Liver (tissue), 9 donors: Measurements from ENCODE around the gene MSLN. TPM values are rescaled to one million over a fixed set of nuclear protein-coding genes. Genes with fewer than 3 reads are reported as not detected.

Experiments
- DNase-seq: peaks from one replicate; pipeline ENCODE4 v3.0.0-alpha.2; 2017; ENCODE audit warnings: low spot score
- H3K27ac ChIP-seq, 2 donors: one replicate each; pipeline ENCODE4 v1.7.0; 2013; ENCODE audit warnings: inconsistent platforms in 2 of 2, low read length in 2 of 2, control low read depth in 1 of 2, low read depth in 1 of 2, mild to moderate bottlenecking in 1 of 2
- H3K27me3 ChIP-seq, 4 donors: one replicate each; pipeline versions ENCODE4 v1.6.1 to v1.7.0; 2013; ENCODE audit warnings: low read length in 3 of 4, inconsistent platforms in 1 of 4, mild to moderate bottlenecking in 1 of 4, moderate library complexity in 1 of 4; ENCODE audit not compliant: control insufficient read depth in 4 of 4, insufficient read depth in 4 of 4
- H3K36me3 ChIP-seq, 4 donors: one replicate each; pipeline versions ENCODE4 v1.6.1 to v1.7.0; 2013; ENCODE audit warnings: low read length in 3 of 4, mild to moderate bottlenecking in 3 of 4, low read depth in 1 of 4, moderate library complexity in 1 of 4; ENCODE audit not compliant: control insufficient read depth in 4 of 4, insufficient read depth in 3 of 4
- H3K4me1 ChIP-seq, 4 donors: one replicate each; pipeline versions ENCODE4 v1.6.1 to v1.7.0; 2013; ENCODE audit warnings: low read length in 3 of 4, mild to moderate bottlenecking in 3 of 4, moderate library complexity in 1 of 4; ENCODE audit not compliant: control insufficient read depth in 4 of 4, insufficient read depth in 4 of 4
- H3K4me3 ChIP-seq, 3 donors: one replicate each; pipeline versions ENCODE4 v1.6.1 to v1.7.0; 2013; ENCODE audit warnings: low read length in 3 of 3, control low read depth in 1 of 3, low read depth in 1 of 3, mild to moderate bottlenecking in 1 of 3
- H3K9ac ChIP-seq, 2 donors: one replicate each; pipeline ENCODE4 v1.7.0; 2013; ENCODE audit warnings: low read length in 2 of 2, mild to moderate bottlenecking in 2 of 2, moderate library complexity in 2 of 2, control low read depth in 1 of 2, low read depth in 1 of 2
- H3K9me3 ChIP-seq, 4 donors: one replicate each; pipeline versions ENCODE4 v1.6.1 to v1.7.0; 2013; ENCODE audit warnings: low read length in 3 of 4; ENCODE audit not compliant: control insufficient read depth in 4 of 4
- EGR1 ChIP-seq, 2 donors: IDR thresholded peaks; 2 replicates each; pipeline ENCODE4 v1.6.1; 2016 to 2018; ENCODE audit warnings: antibody characterized with exemption in 2 of 2, low read depth in 2 of 2
- FOXA1 ChIP-seq: IDR thresholded peaks from 2 replicates; pipeline ENCODE4 v1.6.1; 2016; ENCODE audit warnings: antibody characterized with exemption
- GABPA ChIP-seq, 2 donors: IDR thresholded peaks in 1 of 2; conservative IDR thresholded peaks in 1 of 2; 2 replicates each; pipeline ENCODE4 v1.6.1; 2016; ENCODE audit warnings: antibody characterized with exemption in 2 of 2, mild to moderate bottlenecking in 1 of 2, moderate library complexity in 1 of 2
- HNF4A ChIP-seq, 2 donors: conservative IDR thresholded peaks; 2 replicates each; pipeline ENCODE4 v1.6.1; 2016; ENCODE audit warnings: antibody characterized with exemption in 2 of 2, mild to moderate bottlenecking in 2 of 2
- HNF4G ChIP-seq: IDR thresholded peaks from 2 replicates; pipeline ENCODE4 v1.6.1; 2016; ENCODE audit warnings: antibody characterized with exemption
- JUND ChIP-seq, 2 donors: IDR thresholded peaks; 2 replicates each; pipeline ENCODE4 v1.6.1; 2016; ENCODE audit warnings: antibody characterized with exemption in 2 of 2
- RXRA ChIP-seq, 2 donors: IDR thresholded peaks; 2 replicates each; pipeline ENCODE4 v1.6.1; 2017 to 2018; ENCODE audit warnings: antibody characterized with exemption in 2 of 2, mild to moderate bottlenecking in 1 of 2
- SP1 ChIP-seq: IDR thresholded peaks from 2 replicates; pipeline ENCODE4 v1.6.1; 2018; ENCODE audit warnings: antibody characterized with exemption, mild to moderate bottlenecking
- TAF1 ChIP-seq: conservative IDR thresholded peaks from 2 replicates; pipeline ENCODE4 v1.6.1; 2016; ENCODE audit warnings: antibody characterized with exemption, mild to moderate bottlenecking
- YY1 ChIP-seq: IDR thresholded peaks from 2 replicates; pipeline ENCODE4 v1.6.1; 2016; ENCODE audit warnings: antibody characterized with exemption, mild to moderate bottlenecking
- WGBS: extraction: QIAGEN DNeasy Blood & Tissue Kit; methylation state at CpG from one replicate; pipeline ENCODE4 v1.1.7; 2013; 5-methylcytosine and 5-hydroxymethylcytosine counted together
- polyA plus RNA-seq, 2 donors: library from polyadenylated mRNA; stranded (reverse) in 1 of 2; unstranded in 1 of 2; fragments of 200-250 nt in 1 of 2; fragments of >200 nt in 1 of 2; fragmentation: Nextera tagmentation in 1 of 2; extraction: Ambion mirVana in 1 of 2; gene quantifications; one replicate each; pipeline versions ENCODE4 v1.2.1 to v1.2.3, GENCODE V29; 2013 to 2015
- total RNA-seq, 2 donors: library from RNA; depleted of rRNA; stranded (reverse); fragments of >200 nt; gene quantifications; one replicate each; pipeline ENCODE4 v1.2.3, GENCODE V29; 2014
- TF ChIP-seq, protein P1 (sequence below): IDR thresholded peaks from 2 replicates; pipeline ENCODE4 v1.6.1; 2016; ENCODE audit warnings: antibody characterized with exemption
- TF ChIP-seq, protein P2 (sequence below): IDR thresholded peaks from 2 replicates; pipeline ENCODE4 v1.6.1; 2016; ENCODE audit warnings: antibody characterized with exemption, mild to moderate bottlenecking
- TF ChIP-seq, protein P3 (sequence below): fragments of 150-350 bp; IDR thresholded peaks from 2 replicates; pipeline ENCODE4 v1.5.1; 2017; ENCODE audit warnings: improper control_type of control experiment, low read depth, low read length; ENCODE audit not compliant: missing input control
- TF ChIP-seq, protein P4 (sequence below): IDR thresholded peaks from 2 replicates; pipeline ENCODE4 v1.6.1; 2016; ENCODE audit warnings: antibody characterized with exemption
- donor health status: healthy.
- donor health status: healthy.
- donor health status: healthy.
- donor health status: healthy.
- donor health status: healthy.

Gene MSLN
- total and polyA plus RNA-seq, 4 donors: 0.03 to 0.65 (median 0.08) TPM; not detected in 1

DNA sequence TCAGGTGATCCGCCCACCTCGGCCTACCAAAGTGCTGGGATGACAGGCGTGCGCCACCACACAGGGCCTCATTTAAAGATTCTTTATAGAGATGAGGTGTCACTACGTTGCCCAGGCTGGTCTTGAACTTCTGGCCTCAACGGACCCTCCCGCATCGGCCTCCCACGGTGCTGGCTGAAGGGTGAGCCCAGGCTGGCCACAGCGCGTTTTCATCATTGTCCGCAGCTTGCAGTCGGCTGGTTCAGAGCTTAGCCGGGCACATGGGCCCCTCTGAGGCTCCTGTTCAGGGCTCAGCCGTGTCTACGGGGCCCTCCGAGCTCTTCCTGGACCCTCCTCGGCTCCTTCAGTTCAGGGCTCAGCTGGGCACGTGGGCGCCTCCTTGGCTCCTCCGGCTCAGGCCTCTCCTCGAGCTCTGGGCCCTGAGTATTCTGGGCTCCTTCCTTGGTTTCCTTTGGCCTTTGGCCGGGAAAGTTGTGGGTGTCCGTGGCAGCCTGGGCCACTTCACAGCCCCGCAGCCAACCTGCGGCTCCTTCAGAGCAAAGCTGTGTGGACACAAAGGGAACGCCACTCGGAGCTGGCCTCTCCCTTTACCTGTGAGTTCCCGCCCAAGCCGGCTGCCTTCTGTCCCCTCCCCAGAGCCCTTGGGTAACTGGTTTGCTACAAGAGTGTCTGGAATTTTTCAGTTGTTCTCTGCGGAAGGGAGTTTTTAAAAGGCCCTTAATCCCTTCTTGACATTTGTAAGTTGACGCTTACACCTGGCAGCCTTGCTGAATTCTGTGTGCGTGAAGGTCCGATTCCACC, 1.2 kb upstream of the MSLN start (continued):
- TF ChIP-seq, protein P1, sequence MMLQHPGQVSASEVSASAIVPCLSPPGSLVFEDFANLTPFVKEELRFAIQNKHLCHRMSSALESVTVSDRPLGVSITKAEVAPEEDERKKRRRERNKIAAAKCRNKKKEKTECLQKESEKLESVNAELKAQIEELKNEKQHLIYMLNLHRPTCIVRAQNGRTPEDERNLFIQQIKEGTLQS: no peak

DNA sequence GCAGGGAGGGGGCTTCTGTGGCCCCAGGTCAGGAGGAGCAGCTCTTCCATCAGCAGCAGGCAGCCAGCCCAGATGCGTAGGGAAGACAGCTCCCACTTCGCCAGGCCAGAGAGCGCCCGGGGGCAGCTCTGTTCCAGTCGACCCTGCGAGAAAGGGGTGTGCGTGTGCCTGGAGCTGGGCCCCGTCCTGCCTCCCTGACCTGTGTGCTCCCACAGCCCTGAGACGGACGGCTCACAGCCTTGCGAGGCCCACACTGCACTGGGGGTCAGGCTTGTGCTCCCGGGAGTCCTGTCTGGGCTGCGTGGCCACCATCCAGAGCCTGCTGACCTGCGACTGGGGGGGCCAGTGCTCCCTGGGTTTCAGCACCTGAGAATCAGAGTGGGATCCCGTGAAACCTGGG, 469 bp upstream of the MSLN start:
- H3K4me3 ChIP-seq: no peak overlapping the region
- no peaks in the 10 kb centered on the region for H3K36me3 ChIP-seq
- H3K9me3 ChIP-seq: peaks cover 0 to 5% (median 0%) of the 10 kb centered on the region in 4 donors
- no peak overlapping the region for H3K27ac ChIP-seq
- DNase-seq: no peak
- TF ChIP-seq HNF4G (no peak), GABPA (IDR thresholded peaks at IDR 0.05 in 1 of 2, conservative IDR thresholded peaks at IDR 0.05 in 1 of 2) (no peak), SP1 (no peak), RXRA (IDR thresholded peaks at IDR 0.05) (no peak), TAF1 (no peak), YY1 (no peak), EGR1 (IDR thresholded peaks at IDR 0.05; ENCODE audit: low read depth in 2 of 2) (no peak), HNF4A (conservative IDR thresholded peaks at IDR 0.05) (no peak), JUND (IDR thresholded peaks at IDR 0.05) (no peak), FOXA1 (no peak)
- TF ChIP-seq, protein P2, sequence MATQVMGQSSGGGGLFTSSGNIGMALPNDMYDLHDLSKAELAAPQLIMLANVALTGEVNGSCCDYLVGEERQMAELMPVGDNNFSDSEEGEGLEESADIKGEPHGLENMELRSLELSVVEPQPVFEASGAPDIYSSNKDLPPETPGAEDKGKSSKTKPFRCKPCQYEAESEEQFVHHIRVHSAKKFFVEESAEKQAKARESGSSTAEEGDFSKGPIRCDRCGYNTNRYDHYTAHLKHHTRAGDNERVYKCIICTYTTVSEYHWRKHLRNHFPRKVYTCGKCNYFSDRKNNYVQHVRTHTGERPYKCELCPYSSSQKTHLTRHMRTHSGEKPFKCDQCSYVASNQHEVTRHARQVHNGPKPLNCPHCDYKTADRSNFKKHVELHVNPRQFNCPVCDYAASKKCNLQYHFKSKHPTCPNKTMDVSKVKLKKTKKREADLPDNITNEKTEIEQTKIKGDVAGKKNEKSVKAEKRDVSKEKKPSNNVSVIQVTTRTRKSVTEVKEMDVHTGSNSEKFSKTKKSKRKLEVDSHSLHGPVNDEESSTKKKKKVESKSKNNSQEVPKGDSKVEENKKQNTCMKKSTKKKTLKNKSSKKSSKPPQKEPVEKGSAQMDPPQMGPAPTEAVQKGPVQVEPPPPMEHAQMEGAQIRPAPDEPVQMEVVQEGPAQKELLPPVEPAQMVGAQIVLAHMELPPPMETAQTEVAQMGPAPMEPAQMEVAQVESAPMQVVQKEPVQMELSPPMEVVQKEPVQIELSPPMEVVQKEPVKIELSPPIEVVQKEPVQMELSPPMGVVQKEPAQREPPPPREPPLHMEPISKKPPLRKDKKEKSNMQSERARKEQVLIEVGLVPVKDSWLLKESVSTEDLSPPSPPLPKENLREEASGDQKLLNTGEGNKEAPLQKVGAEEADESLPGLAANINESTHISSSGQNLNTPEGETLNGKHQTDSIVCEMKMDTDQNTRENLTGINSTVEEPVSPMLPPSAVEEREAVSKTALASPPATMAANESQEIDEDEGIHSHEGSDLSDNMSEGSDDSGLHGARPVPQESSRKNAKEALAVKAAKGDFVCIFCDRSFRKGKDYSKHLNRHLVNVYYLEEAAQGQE: no peak
- TF ChIP-seq, protein P1: no peak
- TF ChIP-seq, protein P3, sequence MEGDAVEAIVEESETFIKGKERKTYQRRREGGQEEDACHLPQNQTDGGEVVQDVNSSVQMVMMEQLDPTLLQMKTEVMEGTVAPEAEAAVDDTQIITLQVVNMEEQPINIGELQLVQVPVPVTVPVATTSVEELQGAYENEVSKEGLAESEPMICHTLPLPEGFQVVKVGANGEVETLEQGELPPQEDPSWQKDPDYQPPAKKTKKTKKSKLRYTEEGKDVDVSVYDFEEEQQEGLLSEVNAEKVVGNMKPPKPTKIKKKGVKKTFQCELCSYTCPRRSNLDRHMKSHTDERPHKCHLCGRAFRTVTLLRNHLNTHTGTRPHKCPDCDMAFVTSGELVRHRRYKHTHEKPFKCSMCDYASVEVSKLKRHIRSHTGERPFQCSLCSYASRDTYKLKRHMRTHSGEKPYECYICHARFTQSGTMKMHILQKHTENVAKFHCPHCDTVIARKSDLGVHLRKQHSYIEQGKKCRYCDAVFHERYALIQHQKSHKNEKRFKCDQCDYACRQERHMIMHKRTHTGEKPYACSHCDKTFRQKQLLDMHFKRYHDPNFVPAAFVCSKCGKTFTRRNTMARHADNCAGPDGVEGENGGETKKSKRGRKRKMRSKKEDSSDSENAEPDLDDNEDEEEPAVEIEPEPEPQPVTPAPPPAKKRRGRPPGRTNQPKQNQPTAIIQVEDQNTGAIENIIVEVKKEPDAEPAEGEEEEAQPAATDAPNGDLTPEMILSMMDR: no peak
- TF ChIP-seq, protein P4, sequence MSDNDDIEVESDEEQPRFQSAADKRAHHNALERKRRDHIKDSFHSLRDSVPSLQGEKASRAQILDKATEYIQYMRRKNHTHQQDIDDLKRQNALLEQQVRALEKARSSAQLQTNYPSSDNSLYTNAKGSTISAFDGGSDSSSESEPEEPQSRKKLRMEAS: no peak
- no peaks in the 10 kb centered on the region for H3K27me3 ChIP-seq
- WGBS: 76% methylated on average over 15 of the region's 15 CpGs
- H3K9ac ChIP-seq: no peak overlapping the region
- peaks cover 0 to 1% (median 0%) of the 10 kb centered on the region in 4 donors for H3K4me1 ChIP-seq
